Nephron (organoid): ENCODE data around the gene CCDC30.
A peak's percentile ranks its signal among the peaks of the same experiment; 100 is the strongest.

Experiments used
- H3K27ac Mint-ChIP-seq, 3 experiments: 2 replicates each; pipeline ENCODE4 v1.8.0; 2020; ENCODE audit warnings: mixed read lengths in 3 of 3, mild to moderate bottlenecking in 2 of 3, moderate library complexity in 1 of 3
- H3K27me3 Mint-ChIP-seq: 2 replicates; pipeline ENCODE4 v1.8.0; 2021; ENCODE audit warnings: low read depth, mild to moderate bottlenecking, moderate library complexity, mixed read lengths
- H3K36me3 Mint-ChIP-seq: 2 replicates; pipeline ENCODE4 v1.8.0; 2020; ENCODE audit warnings: low read depth, mixed read lengths
- H3K4me1 Mint-ChIP-seq: 2 replicates; pipeline ENCODE4 v1.8.0; 2020; ENCODE audit warnings: mixed read lengths
- H3K4me3 Mint-ChIP-seq, 3 experiments: 2 replicates each; pipeline ENCODE4 v1.8.0; 2020; ENCODE audit warnings: mild to moderate bottlenecking in 3 of 3, mixed read lengths in 3 of 3, moderate library complexity in 2 of 3
- H3K9me3 Mint-ChIP-seq: 2 replicates; pipeline ENCODE4 v1.8.0; 2020; ENCODE audit warnings: mixed read lengths
- TF ChIP-seq, protein P1 (sequence below), 3 experiments: fragments of 200-600 bp; sonication (generic); IDR thresholded peaks; one replicate each; pipeline ENCODE4 v1.5.0; 2021; ENCODE audit warnings: antibody characterized with exemption in 3 of 3; ENCODE audit not compliant: unreplicated experiment in 3 of 3

The CCDC30 gene

DNA sequence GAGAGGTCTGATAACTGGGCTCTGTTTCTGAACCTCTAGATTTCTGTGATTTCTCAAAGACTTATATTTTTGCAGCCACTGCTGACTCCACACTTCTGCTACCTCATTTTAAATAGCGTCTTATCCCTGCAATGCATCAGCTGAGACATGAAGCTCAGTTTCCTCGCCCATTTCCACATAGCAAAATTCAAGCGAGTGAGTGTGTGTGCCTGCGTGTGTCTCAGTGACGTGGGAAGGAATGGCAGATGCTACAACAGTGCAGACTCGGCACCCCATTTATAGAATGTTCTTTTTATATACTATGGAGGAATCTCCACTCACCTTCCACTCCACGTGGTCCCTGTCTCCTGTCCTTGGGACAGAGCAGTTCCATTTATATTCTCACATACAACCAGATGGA, 43.0 kb upstream of the CCDC30 start:
- peaks cover 82% of the 10 kb centered on the region for H3K4me1 Mint-ChIP-seq
- H3K27ac Mint-ChIP-seq = peak overlapping the region; percentile 46 to 81 (median 80)
- no peaks in the 10 kb centered on the region for H3K9me3 Mint-ChIP-seq
- TF ChIP-seq, protein P1, sequence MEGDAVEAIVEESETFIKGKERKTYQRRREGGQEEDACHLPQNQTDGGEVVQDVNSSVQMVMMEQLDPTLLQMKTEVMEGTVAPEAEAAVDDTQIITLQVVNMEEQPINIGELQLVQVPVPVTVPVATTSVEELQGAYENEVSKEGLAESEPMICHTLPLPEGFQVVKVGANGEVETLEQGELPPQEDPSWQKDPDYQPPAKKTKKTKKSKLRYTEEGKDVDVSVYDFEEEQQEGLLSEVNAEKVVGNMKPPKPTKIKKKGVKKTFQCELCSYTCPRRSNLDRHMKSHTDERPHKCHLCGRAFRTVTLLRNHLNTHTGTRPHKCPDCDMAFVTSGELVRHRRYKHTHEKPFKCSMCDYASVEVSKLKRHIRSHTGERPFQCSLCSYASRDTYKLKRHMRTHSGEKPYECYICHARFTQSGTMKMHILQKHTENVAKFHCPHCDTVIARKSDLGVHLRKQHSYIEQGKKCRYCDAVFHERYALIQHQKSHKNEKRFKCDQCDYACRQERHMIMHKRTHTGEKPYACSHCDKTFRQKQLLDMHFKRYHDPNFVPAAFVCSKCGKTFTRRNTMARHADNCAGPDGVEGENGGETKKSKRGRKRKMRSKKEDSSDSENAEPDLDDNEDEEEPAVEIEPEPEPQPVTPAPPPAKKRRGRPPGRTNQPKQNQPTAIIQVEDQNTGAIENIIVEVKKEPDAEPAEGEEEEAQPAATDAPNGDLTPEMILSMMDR (IDR thresholded peaks at IDR 0.05; ENCODE audit: unreplicated experiment in 3 of 3) = no peak
- H3K4me3 Mint-ChIP-seq = peak overlapping the region in 1 of 3 experiments; percentile 38
- H3K27me3 Mint-ChIP-seq = no peaks in the 10 kb centered on the region
- no peaks in the 10 kb centered on the region for H3K36me3 Mint-ChIP-seq

DNA sequence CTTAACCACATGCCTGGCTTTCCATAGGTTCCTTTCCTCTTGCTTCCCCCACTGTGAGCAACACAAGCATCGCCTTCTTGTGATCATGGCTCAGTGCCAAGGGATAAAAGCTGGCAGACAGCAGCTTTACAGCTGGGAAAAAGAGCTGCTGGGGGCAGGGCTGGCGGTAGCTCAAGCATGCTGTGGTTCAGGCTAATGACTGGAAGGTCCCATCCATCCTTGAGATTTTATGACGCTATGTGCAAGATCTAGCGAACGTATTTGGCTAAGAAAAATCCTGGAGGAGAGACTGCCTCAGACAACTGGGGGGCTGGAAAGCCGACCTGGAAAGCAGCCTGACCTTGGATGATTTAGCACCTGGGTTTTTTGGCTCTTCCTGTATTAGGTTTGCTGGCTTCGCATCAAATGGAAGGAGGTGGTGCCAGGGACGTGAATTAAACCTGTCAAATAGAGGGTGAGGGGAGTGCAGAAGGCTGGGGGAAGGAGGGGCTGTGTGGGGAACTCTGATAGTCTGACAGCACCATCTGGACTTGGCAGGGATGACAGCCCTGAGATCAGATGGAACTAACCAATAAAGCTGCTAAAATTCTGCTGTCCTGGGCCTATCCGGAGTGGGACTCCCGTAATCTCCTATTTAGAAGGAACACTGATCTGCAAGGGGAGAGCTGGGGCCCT, 42.0 kb upstream of the CCDC30 start:
- Mint-ChIP-seq H3K36me3 (no peaks in the 10 kb centered on the region), H3K27ac (peak overlapping the region; percentile 46 to 81 (median 80)), H3K9me3 (no peaks in the 10 kb centered on the region), H3K4me3 (peak overlapping the region; percentile 16 to 38 (median 27)), H3K4me1 (peaks cover 87% of the 10 kb centered on the region), H3K27me3 (peaks cover 5% of the 10 kb centered on the region)
- TF ChIP-seq, protein P1 (IDR thresholded peaks at IDR 0.05; ENCODE audit: unreplicated experiment in 3 of 3) = no peak

DNA sequence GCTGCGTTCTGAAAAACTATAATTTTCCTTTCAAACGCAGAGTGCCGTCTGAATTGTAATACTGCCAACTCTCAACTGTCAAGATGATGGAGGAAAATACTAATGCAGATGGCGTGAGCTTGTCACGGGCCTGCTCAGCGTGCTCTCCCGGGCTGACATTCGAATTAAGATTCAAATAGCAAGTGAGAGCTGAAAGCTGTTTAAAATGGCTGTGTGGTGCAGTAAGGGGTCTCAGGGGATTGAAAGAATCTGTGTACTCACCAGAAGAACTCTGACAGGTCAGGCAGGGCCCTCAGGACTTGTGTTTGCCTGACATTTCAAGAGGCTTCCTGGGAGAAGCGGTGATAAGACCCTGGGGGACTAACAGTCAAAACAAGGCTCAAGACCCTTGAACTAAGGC, 40.3 kb upstream of the CCDC30 start:
- Mint-ChIP-seq H3K27me3 (peaks cover 8% of the 10 kb centered on the region), H3K36me3 (no peaks in the 10 kb centered on the region), H3K4me1 (peaks cover 76% of the 10 kb centered on the region), H3K4me3 (no peak overlapping the region), H3K27ac (peak overlapping the region; percentile 55 to 83 (median 82)), H3K9me3 (no peaks in the 10 kb centered on the region)
- TF ChIP-seq, protein P1 (IDR thresholded peaks at IDR 0.05; ENCODE audit: unreplicated experiment in 3 of 3) = no peak

DNA sequence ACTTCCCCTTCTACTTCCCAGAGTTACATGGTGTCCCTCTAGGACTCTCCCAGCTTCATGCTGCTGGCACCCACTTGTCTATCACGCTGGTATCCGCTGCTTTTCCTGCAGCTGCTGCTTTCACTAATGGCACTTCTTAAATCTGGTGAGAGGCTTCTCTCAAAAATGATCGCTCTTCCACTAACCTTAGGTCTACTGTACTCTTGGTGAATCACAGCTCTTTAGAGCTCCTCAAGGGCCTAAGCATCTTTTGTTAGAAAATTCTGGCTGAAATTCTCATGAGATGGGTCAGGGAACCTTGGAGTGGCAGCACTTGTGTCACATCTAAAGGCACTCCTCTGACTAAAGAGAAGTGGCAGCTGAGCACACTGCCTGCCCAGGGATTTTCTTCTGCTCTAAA, 39.4 kb upstream of the CCDC30 start:
- TF ChIP-seq, protein P1 (IDR thresholded peaks at IDR 0.05; ENCODE audit: unreplicated experiment in 3 of 3) = no peak
- H3K36me3 Mint-ChIP-seq = no peaks in the 10 kb centered on the region
- H3K4me3 Mint-ChIP-seq = peak overlapping the region in 2 of 3 experiments; percentile 5 to 9
- H3K9me3 Mint-ChIP-seq = no peaks in the 10 kb centered on the region
- peak overlapping the region; percentile 55 to 83 (median 82) for H3K27ac Mint-ChIP-seq
- H3K4me1 Mint-ChIP-seq = peaks cover 68% of the 10 kb centered on the region
- H3K27me3 Mint-ChIP-seq = peaks cover 8% of the 10 kb centered on the region

DNA sequence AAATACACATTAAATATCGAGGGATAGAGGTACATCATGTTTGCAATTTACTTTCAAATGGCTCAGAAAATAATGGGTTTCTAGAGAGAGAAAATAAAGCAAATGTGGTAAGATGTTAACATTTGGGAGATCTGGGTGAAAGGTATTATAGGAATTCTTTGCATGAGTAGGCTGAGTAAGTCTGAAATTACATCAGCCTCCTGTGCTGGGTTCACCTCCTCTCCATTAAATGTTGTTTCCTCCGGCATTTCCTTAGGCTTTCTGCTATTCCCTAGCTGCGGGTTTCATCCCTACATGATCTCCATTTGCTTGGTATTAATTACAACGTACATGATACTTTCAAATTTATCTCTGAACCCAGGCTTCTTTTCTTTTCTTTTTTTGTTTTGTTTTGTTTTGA, 38.9 kb upstream of the CCDC30 start:
- TF ChIP-seq, protein P1 (IDR thresholded peaks at IDR 0.05; ENCODE audit: unreplicated experiment in 3 of 3) = no peak
- Mint-ChIP-seq H3K27me3 (peaks cover 8% of the 10 kb centered on the region), H3K4me3 (no peak overlapping the region), H3K27ac (peak overlapping the region; percentile 55 to 83 (median 82)), H3K9me3 (no peaks in the 10 kb centered on the region), H3K36me3 (no peaks in the 10 kb centered on the region), H3K4me1 (peaks cover 65% of the 10 kb centered on the region)

DNA sequence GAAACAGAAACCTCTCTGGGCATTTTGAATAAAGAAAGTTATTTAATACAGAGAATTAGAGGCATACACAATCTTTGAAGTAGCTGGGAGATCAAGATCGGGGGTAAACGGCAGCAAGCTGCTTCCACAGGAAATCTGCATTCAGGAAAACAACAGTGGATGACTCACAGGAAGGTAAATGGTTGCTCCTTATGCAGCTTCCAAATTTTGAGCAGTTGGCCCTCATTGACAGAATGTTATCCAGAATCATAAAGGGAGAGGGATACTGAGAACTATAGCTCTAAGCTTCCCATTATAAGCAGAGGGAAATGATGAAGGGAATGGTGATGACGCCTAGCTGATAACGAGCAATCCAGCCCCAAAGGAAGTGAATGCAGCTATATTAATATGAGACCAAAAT, 35.8 kb upstream of the CCDC30 start:
- TF ChIP-seq, protein P1 (IDR thresholded peaks at IDR 0.05; ENCODE audit: unreplicated experiment in 3 of 3) = no peak
- Mint-ChIP-seq H3K4me1 (peaks cover 39% of the 10 kb centered on the region), H3K9me3 (no peaks in the 10 kb centered on the region), H3K27me3 (peaks cover 8% of the 10 kb centered on the region), H3K4me3 (no peak overlapping the region), H3K36me3 (no peaks in the 10 kb centered on the region), H3K27ac (peak overlapping the region in 1 of 3 experiments; percentile 3)
